Measurements from ENCODE around the gene PAFAH2. TPM values are rescaled to one million over a fixed set of nuclear protein-coding genes. Genes with fewer than 3 reads are reported as not detected.
"Not testable (repeated sequence)": the region's sequence is repeated elsewhere in the genome, so short reads cannot be mapped to it uniquely, and the experiment has no call there.

PAFAH2 gene
- total RNA-seq, 1 donor from 2014 or later, result 13.4 TPM

DNA sequence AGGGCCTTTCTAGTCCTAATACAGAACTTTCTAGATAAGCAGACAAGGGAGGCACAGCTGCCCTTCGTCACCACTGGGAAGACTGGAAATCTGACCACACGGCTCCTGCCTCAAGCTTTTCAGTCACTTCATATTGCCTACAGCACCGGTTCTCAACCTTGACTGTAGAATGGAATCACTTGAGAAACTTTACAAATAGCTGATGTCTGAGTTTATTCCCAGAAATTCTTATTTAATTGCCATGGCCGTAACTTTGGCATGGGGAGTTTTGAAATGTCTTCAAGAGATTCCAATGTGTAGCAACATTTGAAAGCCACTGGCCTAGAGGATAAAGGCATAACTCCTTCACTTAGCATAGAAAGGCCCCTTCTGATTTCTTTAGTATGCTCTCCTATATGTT is 49.2 kb downstream of the PAFAH2 start:
- Mint-ChIP-seq H3K36me3 (ENCODE audit: low read depth, unreplicated experiment) (no peaks in the 10 kb centered on the region), H3K27me3 (ENCODE audit: unreplicated experiment) (peaks cover 7% of the 10 kb centered on the region), H3K4me1 (ENCODE audit: unreplicated experiment) (peaks cover 3% of the 10 kb centered on the region), H3K27ac (ENCODE audit: unreplicated experiment) (no peak overlapping the region), H3K9me3 (ENCODE audit: unreplicated experiment) (no peaks in the 10 kb centered on the region), H3K4me3 (ENCODE audit: unreplicated experiment) (no peak overlapping the region)
- DNase-seq (ENCODE audit: low spot score), result no peak
- TF ChIP-seq, protein P1, sequence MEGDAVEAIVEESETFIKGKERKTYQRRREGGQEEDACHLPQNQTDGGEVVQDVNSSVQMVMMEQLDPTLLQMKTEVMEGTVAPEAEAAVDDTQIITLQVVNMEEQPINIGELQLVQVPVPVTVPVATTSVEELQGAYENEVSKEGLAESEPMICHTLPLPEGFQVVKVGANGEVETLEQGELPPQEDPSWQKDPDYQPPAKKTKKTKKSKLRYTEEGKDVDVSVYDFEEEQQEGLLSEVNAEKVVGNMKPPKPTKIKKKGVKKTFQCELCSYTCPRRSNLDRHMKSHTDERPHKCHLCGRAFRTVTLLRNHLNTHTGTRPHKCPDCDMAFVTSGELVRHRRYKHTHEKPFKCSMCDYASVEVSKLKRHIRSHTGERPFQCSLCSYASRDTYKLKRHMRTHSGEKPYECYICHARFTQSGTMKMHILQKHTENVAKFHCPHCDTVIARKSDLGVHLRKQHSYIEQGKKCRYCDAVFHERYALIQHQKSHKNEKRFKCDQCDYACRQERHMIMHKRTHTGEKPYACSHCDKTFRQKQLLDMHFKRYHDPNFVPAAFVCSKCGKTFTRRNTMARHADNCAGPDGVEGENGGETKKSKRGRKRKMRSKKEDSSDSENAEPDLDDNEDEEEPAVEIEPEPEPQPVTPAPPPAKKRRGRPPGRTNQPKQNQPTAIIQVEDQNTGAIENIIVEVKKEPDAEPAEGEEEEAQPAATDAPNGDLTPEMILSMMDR (IDR thresholded peaks at IDR 0.05; ENCODE audit: unreplicated experiment), result no peak

DNA sequence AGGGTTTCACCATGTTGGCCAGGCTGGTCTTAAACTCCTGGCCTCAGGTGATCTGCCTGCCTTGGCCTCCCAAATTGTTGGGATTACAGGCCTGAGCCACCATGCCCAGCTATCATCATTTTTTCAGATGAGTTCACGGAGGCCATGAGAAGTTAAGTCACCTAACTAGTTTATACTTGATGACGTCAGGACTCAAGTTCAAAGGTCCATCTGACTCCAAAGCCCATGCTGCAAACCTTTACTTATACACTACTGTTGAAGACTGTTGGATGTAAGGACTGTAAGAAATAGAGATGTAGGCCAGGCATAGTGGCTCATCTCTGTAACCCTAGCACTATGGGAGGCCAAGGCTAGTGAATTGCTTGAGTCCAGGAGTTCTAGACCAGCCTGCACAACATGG is 50.8 kb downstream of the PAFAH2 start:
- Mint-ChIP-seq H3K4me3 (ENCODE audit: unreplicated experiment) (no peak overlapping the region), H3K9me3 (ENCODE audit: unreplicated experiment) (peaks cover 5% of the 10 kb centered on the region), H3K27ac (ENCODE audit: unreplicated experiment) (no peak overlapping the region), H3K36me3 (ENCODE audit: low read depth, unreplicated experiment) (peaks cover 7% of the 10 kb centered on the region), H3K27me3 (ENCODE audit: unreplicated experiment) (peaks cover 11% of the 10 kb centered on the region), H3K4me1 (ENCODE audit: unreplicated experiment) (no peaks in the 10 kb centered on the region)
- TF ChIP-seq, protein P1 (IDR thresholded peaks at IDR 0.05; ENCODE audit: unreplicated experiment), result no peak
- DNase-seq (ENCODE audit: low spot score), result no peak

DNA sequence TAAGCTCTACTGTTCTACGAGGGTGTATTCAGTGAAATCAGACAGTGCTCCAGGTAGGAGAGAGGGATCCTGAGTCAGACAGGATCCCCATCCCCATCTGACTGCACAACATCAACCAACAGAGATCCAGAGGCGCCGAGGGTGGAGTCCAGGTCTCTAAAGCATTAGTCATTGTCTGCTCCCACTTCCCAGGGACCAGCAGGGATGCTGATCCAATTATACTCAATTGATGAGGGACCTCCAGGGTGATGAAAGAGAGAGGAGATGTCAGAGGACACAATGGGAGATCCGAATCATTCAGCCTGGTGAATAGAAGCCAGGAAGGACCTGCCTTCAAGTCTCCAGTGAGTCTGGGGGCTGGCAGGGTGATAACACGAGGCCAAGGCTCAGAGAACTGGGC is 52.1 kb downstream of the PAFAH2 start:
- no peaks in the 10 kb centered on the region for H3K4me1 Mint-ChIP-seq (ENCODE audit: unreplicated experiment)
- H3K27ac Mint-ChIP-seq (ENCODE audit: unreplicated experiment), result no peak overlapping the region
- no peak overlapping the region for H3K4me3 Mint-ChIP-seq (ENCODE audit: unreplicated experiment)
- no peak for DNase-seq (ENCODE audit: low spot score)
- H3K36me3 Mint-ChIP-seq (ENCODE audit: low read depth, unreplicated experiment), result peaks cover 7% of the 10 kb centered on the region
- H3K27me3 Mint-ChIP-seq (ENCODE audit: unreplicated experiment), result peaks cover 11% of the 10 kb centered on the region
- TF ChIP-seq, protein P1 (IDR thresholded peaks at IDR 0.05; ENCODE audit: unreplicated experiment), result no peak
- H3K9me3 Mint-ChIP-seq (ENCODE audit: unreplicated experiment), result peaks cover 5% of the 10 kb centered on the region

DNA sequence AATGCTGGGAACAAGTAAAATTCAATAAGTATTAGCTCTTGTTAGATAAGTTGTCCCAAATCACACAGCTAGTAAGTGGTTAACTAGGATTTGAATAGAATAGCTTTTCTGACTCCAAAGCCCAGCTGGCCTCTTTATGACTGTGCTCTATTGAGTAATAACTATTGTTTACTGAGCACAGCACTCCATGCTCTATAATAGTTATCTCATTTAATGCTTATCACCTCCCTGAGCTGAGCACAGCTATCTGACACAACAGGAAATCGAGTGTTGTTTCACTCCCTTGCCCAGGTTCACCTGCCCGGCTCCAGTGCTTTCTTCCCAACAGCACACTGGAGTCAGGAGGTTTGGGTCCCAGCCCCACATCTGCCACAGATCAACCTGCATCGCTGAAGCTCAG is 52.9 kb downstream of the PAFAH2 start:
- H3K4me3 Mint-ChIP-seq (ENCODE audit: unreplicated experiment), result no peak overlapping the region
- peaks cover 5% of the 10 kb centered on the region for H3K9me3 Mint-ChIP-seq (ENCODE audit: unreplicated experiment)
- peaks cover 7% of the 10 kb centered on the region for H3K36me3 Mint-ChIP-seq (ENCODE audit: low read depth, unreplicated experiment)
- no peak overlapping the region for H3K27ac Mint-ChIP-seq (ENCODE audit: unreplicated experiment)
- TF ChIP-seq, protein P1 (IDR thresholded peaks at IDR 0.05; ENCODE audit: unreplicated experiment), result no peak
- H3K4me1 Mint-ChIP-seq (ENCODE audit: unreplicated experiment), result peaks cover 4% of the 10 kb centered on the region
- no peak for DNase-seq (ENCODE audit: low spot score)
- H3K27me3 Mint-ChIP-seq (ENCODE audit: unreplicated experiment), result peaks cover 11% of the 10 kb centered on the region

DNA sequence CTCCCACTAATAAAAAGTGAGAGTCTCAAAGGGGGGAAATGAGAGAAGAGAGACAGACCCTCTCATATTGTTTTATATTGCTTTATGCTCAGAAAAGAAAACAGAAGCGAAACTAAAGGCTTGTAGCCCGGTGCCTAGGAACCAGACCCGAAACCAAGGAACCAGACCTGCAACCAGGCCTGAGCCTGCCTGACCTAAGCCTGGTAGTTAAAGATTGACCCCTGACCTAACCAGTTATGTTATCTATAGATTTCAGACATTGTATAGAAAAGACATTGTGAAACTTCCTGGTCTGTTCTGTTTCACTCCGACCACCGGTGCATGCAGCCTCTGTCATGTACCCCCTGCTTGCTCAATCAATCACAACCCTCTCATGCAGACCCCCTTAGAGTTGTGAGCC is 54.4 kb downstream of the PAFAH2 start:
- H3K36me3 Mint-ChIP-seq (ENCODE audit: low read depth, unreplicated experiment); H3K4me1 Mint-ChIP-seq (ENCODE audit: unreplicated experiment); H3K27me3 Mint-ChIP-seq (ENCODE audit: unreplicated experiment); DNase-seq (ENCODE audit: low spot score); H3K9me3 Mint-ChIP-seq (ENCODE audit: unreplicated experiment); H3K4me3 Mint-ChIP-seq (ENCODE audit: unreplicated experiment); H3K27ac Mint-ChIP-seq (ENCODE audit: unreplicated experiment): not testable (repeated sequence)

DNA sequence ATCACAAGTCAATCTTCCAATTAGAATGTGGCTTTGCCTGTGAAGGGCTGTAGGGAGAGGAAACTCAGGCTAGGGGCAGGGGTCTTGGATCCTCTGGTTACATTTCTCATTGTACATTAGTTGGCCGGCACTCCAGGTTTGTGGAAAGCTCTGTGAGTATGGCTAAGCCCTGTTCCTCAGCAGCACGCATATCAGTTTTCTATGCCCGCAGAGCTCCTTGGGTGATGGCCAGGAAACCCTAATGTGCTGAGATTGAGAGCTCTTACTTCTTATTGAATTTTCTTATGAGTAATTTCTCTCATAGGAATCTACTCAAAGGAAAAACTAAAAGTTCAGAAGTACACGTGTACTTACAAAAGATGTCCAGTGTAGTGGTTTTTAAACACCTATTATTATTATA is 60.9 kb downstream of the PAFAH2 start:
- H3K9me3 Mint-ChIP-seq (ENCODE audit: unreplicated experiment), result no peaks in the 10 kb centered on the region
- no peak for DNase-seq (ENCODE audit: low spot score)
- no peaks in the 10 kb centered on the region for H3K36me3 Mint-ChIP-seq (ENCODE audit: low read depth, unreplicated experiment)
- H3K27ac Mint-ChIP-seq (ENCODE audit: unreplicated experiment), result no peak overlapping the region
- peaks cover 13% of the 10 kb centered on the region for H3K4me1 Mint-ChIP-seq (ENCODE audit: unreplicated experiment)
- H3K4me3 Mint-ChIP-seq (ENCODE audit: unreplicated experiment), result no peak overlapping the region
- TF ChIP-seq, protein P1 (IDR thresholded peaks at IDR 0.05; ENCODE audit: unreplicated experiment), result no peak
- H3K27me3 Mint-ChIP-seq (ENCODE audit: unreplicated experiment), result peaks cover 2% of the 10 kb centered on the region

Measured in endothelial cell (in vitro differentiated cells).